A549 (cell line): ENCODE data around the gene RUSF1. TPM values are rescaled to one million over a fixed set of nuclear protein-coding genes. Genes with fewer than 3 reads are reported as not detected.

Experiments used
- ATAC-seq, 2 experiments: fragments of 200-7000 bp in 1 of 2; fragments of >200 bp in 1 of 2; cut with Nextera tagmentation in 1 of 2; cut with Tn5 transposase in 1 of 2; 3 replicates each; pipeline versions ENCODE4 v1.8.0 to v1.9.1; 2018 to 2020; ENCODE audit warnings: mild to moderate bottlenecking in 1 of 2, moderate library complexity in 1 of 2
- CTCF ChIA-PET: fragments of 300-600 bp; sonication (Branson Sonifier 250); formaldehyde crosslinking; extraction: SDS; loops from one replicate; lab custom pipeline; 2021; ENCODE audit warnings: antibody characterized with exemption, inconsistent platforms; lab: Yijun Ruan, JAX
- POLR2A ChIA-PET: fragments of 350-600 bp; formaldehyde crosslinking; extraction: SDS; loops from one replicate; lab custom pipeline; 2021; ENCODE audit warnings: antibody characterized with exemption, inconsistent platforms; lab: Yijun Ruan, JAX
- DNase-seq, 2 experiments: peaks; one replicate each; pipeline versions ENCODE4 v3.0.0 to v3.0.0-alpha.2; 2011 to 2016; ENCODE audit warnings: low read depth in 1 of 2, low spot score in 1 of 2
- FAIRE-seq: peaks from 2 replicates; lab custom pipeline; 2011; peaks lifted over from hg19 to GRCh38; lab: Jason Lieb, UNC
- H3K27ac ChIP-seq, 2 experiments: fragments of >200 bp; sonication (Bioruptor Twin); formaldehyde crosslinking; 3 replicates each; pipeline ENCODE4 v1.5.1; 2016 to 2017
- H3K4me1 ChIP-seq: fragments of >200 bp; sonication (Bioruptor Twin); formaldehyde crosslinking; 3 replicates; pipeline ENCODE4 v1.6.1; 2016
- H3K4me2 ChIP-seq: fragments of >200 bp; sonication (Bioruptor Twin); formaldehyde crosslinking; 3 replicates; pipeline ENCODE4 v1.6.1; 2016
- H3K4me3 ChIP-seq: fragments of >200 bp; sonication (Bioruptor Twin); formaldehyde crosslinking; 3 replicates; pipeline ENCODE4 v1.5.1; 2016
- H3K9me3 ChIP-seq: fragments of >200 bp; sonication (Bioruptor Twin); formaldehyde crosslinking; 3 replicates; pipeline ENCODE4 v1.6.1; 2016
- BCL3 ChIP-seq: fragments of >200 bp; sonication (Bioruptor Twin); formaldehyde crosslinking; IDR thresholded peaks from 3 replicates; pipeline ENCODE4 v1.6.1; 2016
- BHLHE40 ChIP-seq: IDR thresholded peaks from 2 replicates; pipeline ENCODE4 v1.6.1; 2012; ENCODE audit warnings: low read depth, low read length, inconsistent platforms
- CEBPB ChIP-seq, 2 experiments: fragments of >200 bp in 1 of 2; sonication (Bioruptor Twin) in 1 of 2; formaldehyde crosslinking in 1 of 2; IDR thresholded peaks; 2 replicates each; pipeline ENCODE4 v1.6.1; 2012 to 2016
- CHD2 ChIP-seq: fragments of 150-350 bp; IDR thresholded peaks from 2 replicates; pipeline ENCODE4 v1.6.1; 2014; ENCODE audit warnings: low read length; ENCODE audit not compliant: partially characterized antibody
- EHF ChIP-seq: fragments of 250-450 bp; sonication (Bioruptor Pico); IDR thresholded peaks from 2 replicates; pipeline ENCODE4 v1.5.0; 2020; ENCODE audit warnings: mild to moderate bottlenecking
- EHMT2 ChIP-seq: fragments of 200-600 bp; sonication (generic); IDR thresholded peaks from 2 replicates; pipeline ENCODE4 v1.6.1; 2016; ENCODE audit warnings: antibody characterized with exemption, low read depth, mild to moderate bottlenecking, moderate library complexity
- EP300 ChIP-seq, 2 experiments: fragments of >200 bp; sonication (Bioruptor Twin); formaldehyde crosslinking; IDR thresholded peaks; 2 replicates in 1 of 2; 3 replicates in 1 of 2; pipeline ENCODE4 v1.6.1; 2016 to 2017
- ESRRA ChIP-seq: fragments of 150-350 bp; IDR thresholded peaks from 2 replicates; pipeline ENCODE4 v1.6.1; 2014; ENCODE audit warnings: mild to moderate bottlenecking, low read length, borderline replicate concordance
- FOXS1 ChIP-seq: fragments of 250-450 bp; sonication (Bioruptor Pico); IDR thresholded peaks from 2 replicates; pipeline ENCODE4 v1.5.0; 2020; ENCODE audit warnings: mild to moderate bottlenecking, moderate library complexity
- HDAC2 ChIP-seq: fragments of 200-600 bp; sonication (generic); IDR thresholded peaks from 2 replicates; pipeline ENCODE4 v1.6.1; 2016
- HOXA7 ChIP-seq: fragments of 250-450 bp; sonication (Bioruptor Pico); IDR thresholded peaks from 2 replicates; pipeline ENCODE4 v1.5.0; 2020; ENCODE audit warnings: mild to moderate bottlenecking, moderate library complexity
- MAFK ChIP-seq: fragments of 450-650 bp; IDR thresholded peaks from 2 replicates; pipeline ENCODE4 v1.6.1; 2014; ENCODE audit not compliant: partially characterized antibody
- MAZ ChIP-seq: fragments of 150-350 bp; IDR thresholded peaks from 2 replicates; pipeline ENCODE4 v1.6.1; 2014; ENCODE audit warnings: antibody characterized with exemption, low read depth, low read length, borderline replicate concordance
- NR3C1 ChIP-seq: fragments of >200 bp; sonication (Bioruptor Twin); formaldehyde crosslinking; IDR thresholded peaks from 3 replicates; pipeline ENCODE4 v1.6.1; 2017
- POLR2AphosphoS2 ChIP-seq: conservative IDR thresholded peaks from 2 replicates; pipeline ENCODE4 v1.6.1; 2012; ENCODE audit warnings: low read length, improper control_type of control experiment, inconsistent platforms
- RAD21 ChIP-seq, 2 experiments: fragments of >200 bp in 1 of 2; sonication (Bioruptor Twin) in 1 of 2; formaldehyde crosslinking in 1 of 2; IDR thresholded peaks in 1 of 2; conservative IDR thresholded peaks in 1 of 2; 2 replicates in 1 of 2; 3 replicates in 1 of 2; pipeline ENCODE4 v1.6.1; 2012 to 2018; ENCODE audit warnings: inconsistent platforms in 1 of 2
- RFX5 ChIP-seq: fragments of 450-650 bp; IDR thresholded peaks from 2 replicates; pipeline ENCODE4 v1.7.1; 2014; ENCODE audit warnings: antibody characterized with exemption, mild to moderate bottlenecking, moderate library complexity
- USF2 ChIP-seq: fragments of 450-650 bp; IDR thresholded peaks from 2 replicates; pipeline ENCODE4 v1.6.1; 2014; ENCODE audit warnings: antibody characterized with exemption
- ZSCAN20 ChIP-seq: fragments of 250-450 bp; sonication (Bioruptor Pico); IDR thresholded peaks from 2 replicates; pipeline ENCODE4 v1.8.0; 2022; ENCODE audit warnings: mild to moderate bottlenecking, moderate library complexity
- WGBS: methylation state at CpG from one replicate; pipeline ENCODE4 v1.1.6; 2017; ENCODE audit errors: missing lambda C conversion rate; 5-methylcytosine and 5-hydroxymethylcytosine counted together
- polyA plus RNA-seq, 4 experiments: library from polyadenylated mRNA; depleted of rRNA in 3 of 4; stranded (reverse); fragments of >200 nt; fragmentation: RNase III in 1 of 4; extraction: RNeasy Plus Mini Kit Qiagen cat#74134 plus additional on column Dnase treatment in 1 of 4; gene quantifications; 2 replicates in 3 of 4; 3 replicates in 1 of 4; pipeline ENCODE4 v1.2.3, GENCODE V29; 2011 to 2017
- TF ChIP-seq, protein P1 (sequence below): fragments of 150-350 bp; IDR thresholded peaks from 2 replicates; pipeline ENCODE4 v1.6.1; 2014; ENCODE audit warnings: low read depth, mild to moderate bottlenecking, low read length
- TF ChIP-seq, protein P2 (sequence below): fragments of >200 bp; sonication (Bioruptor Twin); formaldehyde crosslinking; IDR thresholded peaks from 3 replicates; pipeline ENCODE4 v1.5.1; 2016
- TF ChIP-seq, protein P3 (sequence below): IDR thresholded peaks from 2 replicates; pipeline ENCODE4 v1.6.1; 2012; ENCODE audit warnings: low read depth, borderline replicate concordance

Gene RUSF1
- polyA plus RNA-seq, 2 of the 4 experiments (the other 2 are of a cell fraction), result 27.8 to 35.3 TPM

DNA sequence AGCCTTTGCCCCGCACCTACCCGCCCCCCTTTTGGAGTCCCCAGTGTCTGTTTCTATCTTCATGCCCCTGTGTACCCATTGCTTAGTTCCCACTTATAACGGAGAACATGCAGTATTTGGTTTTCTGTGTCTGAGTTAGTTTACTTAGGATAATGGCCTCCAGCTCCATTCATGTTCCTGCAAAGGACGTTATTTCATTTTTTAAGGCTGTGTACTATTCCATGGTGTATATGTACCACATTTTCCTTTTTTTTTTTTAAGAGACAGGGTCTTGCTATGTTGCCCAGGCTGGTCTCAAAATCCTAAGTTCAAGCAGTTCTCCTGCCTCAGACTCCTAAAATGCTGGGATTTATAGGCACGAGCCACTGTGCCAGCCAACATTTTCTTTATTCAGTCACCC lies 40.3 kb downstream of the RUSF1 start:
- FAIRE-seq (no peak), DNase-seq (no peak), ATAC-seq (no peak)
- TF ChIP-seq, protein P1, sequence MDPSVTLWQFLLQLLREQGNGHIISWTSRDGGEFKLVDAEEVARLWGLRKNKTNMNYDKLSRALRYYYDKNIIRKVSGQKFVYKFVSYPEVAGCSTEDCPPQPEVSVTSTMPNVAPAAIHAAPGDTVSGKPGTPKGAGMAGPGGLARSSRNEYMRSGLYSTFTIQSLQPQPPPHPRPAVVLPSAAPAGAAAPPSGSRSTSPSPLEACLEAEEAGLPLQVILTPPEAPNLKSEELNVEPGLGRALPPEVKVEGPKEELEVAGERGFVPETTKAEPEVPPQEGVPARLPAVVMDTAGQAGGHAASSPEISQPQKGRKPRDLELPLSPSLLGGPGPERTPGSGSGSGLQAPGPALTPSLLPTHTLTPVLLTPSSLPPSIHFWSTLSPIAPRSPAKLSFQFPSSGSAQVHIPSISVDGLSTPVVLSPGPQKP, result no peak
- TF ChIP-seq MAFK (no peak), EHMT2 (no peak), MAZ (no peak), ZSCAN20 (CRISPR knock-in tag) (no peak), HOXA7 (CRISPR knock-in tag) (no peak), BHLHE40 (no peak), RFX5 (no peak), ESRRA (no peak)
- POLR2A ChIA-PET, result interaction anchor here (1.3 kb wide), 1 partner anchor 9 kb away, joined by 7 read pairs; the partner anchor contains the start of gene ARMC5
- Histone ChIP-seq H3K4me2 (no peak overlapping the region), H3K4me1 (peaks cover 9% of the 10 kb centered on the region), H3K4me3 (no peak overlapping the region), H3K9me3 (no peaks in the 10 kb centered on the region), H3K27ac (no peak overlapping the region)
- CTCF ChIA-PET, result interaction anchor here (0.6 to 4.8 kb wide), 2 partner anchors 9 to 34 kb away, joined by 5 to 28 read pairs; partner anchors contain the start of gene ARMC5
- WGBS, result 96% methylated on average over 5 of the region's 5 CpGs

- ATAC-seq (no peak), DNase-seq (no peak), FAIRE-seq (no peak)
- H3K4me1 ChIP-seq, result peaks cover 9% of the 10 kb centered on the region
- no peak for TF ChIP-seq RAD21 (conservative IDR thresholded peaks at IDR 0.05 in 1 of 2, IDR thresholded peaks at IDR 0.05 in 1 of 2)
- no peak for TF ChIP-seq NR3C1
- no peak for TF ChIP-seq BCL3
- TF ChIP-seq USF2, result no peak
- no peak for TF ChIP-seq ZSCAN20 (CRISPR knock-in tag)
- no peak for TF ChIP-seq CEBPB (IDR thresholded peaks at IDR 0.05)
- TF ChIP-seq, protein P2, sequence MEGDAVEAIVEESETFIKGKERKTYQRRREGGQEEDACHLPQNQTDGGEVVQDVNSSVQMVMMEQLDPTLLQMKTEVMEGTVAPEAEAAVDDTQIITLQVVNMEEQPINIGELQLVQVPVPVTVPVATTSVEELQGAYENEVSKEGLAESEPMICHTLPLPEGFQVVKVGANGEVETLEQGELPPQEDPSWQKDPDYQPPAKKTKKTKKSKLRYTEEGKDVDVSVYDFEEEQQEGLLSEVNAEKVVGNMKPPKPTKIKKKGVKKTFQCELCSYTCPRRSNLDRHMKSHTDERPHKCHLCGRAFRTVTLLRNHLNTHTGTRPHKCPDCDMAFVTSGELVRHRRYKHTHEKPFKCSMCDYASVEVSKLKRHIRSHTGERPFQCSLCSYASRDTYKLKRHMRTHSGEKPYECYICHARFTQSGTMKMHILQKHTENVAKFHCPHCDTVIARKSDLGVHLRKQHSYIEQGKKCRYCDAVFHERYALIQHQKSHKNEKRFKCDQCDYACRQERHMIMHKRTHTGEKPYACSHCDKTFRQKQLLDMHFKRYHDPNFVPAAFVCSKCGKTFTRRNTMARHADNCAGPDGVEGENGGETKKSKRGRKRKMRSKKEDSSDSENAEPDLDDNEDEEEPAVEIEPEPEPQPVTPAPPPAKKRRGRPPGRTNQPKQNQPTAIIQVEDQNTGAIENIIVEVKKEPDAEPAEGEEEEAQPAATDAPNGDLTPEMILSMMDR, result no peak
- TF ChIP-seq, protein P3, sequence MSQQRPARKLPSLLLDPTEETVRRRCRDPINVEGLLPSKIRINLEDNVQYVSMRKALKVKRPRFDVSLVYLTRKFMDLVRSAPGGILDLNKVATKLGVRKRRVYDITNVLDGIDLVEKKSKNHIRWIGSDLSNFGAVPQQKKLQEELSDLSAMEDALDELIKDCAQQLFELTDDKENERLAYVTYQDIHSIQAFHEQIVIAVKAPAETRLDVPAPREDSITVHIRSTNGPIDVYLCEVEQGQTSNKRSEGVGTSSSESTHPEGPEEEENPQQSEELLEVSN, result no peak
- WGBS, result 80% methylated on average over 5 of the region's 5 CpGs
- no peak overlapping the region for H3K4me3 ChIP-seq
- ChIA-PET CTCF (no interaction called here), POLR2A (no interaction called here)
- H3K9me3 ChIP-seq, result no peaks in the 10 kb centered on the region
- no peak overlapping the region for H3K4me2 ChIP-seq
- no peak overlapping the region for H3K27ac ChIP-seq
These were observed 40.9 kb downstream of the RUSF1 start for GRCh38 chr16:31467151-31467773.

DNA sequence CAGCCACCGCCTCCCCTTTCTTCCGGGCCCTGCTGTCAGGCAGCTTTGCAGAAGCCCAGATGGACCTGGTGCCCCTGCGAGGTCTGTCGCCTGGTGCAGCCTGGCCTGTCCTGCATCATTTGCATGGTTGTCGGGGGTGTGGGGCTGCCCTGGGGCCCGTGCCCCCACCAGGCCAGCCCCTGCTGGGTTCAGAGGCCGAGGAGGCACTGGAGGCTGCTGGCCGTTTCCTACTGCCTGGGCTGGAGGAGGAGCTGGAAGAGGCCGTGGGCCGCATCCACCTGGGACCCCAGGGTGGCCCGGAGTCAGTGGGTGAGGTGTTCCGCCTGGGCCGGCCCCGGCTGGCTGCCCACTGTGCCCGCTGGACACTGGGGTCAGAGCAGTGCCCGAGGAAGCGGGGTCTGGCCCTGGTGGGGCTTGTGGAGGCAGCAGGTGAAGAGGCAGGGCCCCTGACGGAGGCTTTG lies 41.8 kb downstream of the RUSF1 start:
- Histone ChIP-seq H3K9me3 (no peaks in the 10 kb centered on the region), H3K4me3 (no peak overlapping the region), H3K4me1 (peaks cover 7% of the 10 kb centered on the region), H3K4me2 (no peak overlapping the region), H3K27ac (no peak overlapping the region)
- ATAC-seq (no peak), FAIRE-seq (no peak), DNase-seq (no peak)
- POLR2A ChIA-PET, result no interaction called here
- WGBS, result 83% methylated on average over 8 of the region's 18 CpGs
- CTCF ChIA-PET, result no interaction called here
- TF ChIP-seq POLR2AphosphoS2 (no peak), EHF (CRISPR knock-in tag) (no peak), EHMT2 (no peak), CHD2 (no peak), HDAC2 (no peak), BHLHE40 (no peak), EP300 (IDR thresholded peaks at IDR 0.05) (no peak), FOXS1 (no peak)
- TF ChIP-seq, protein P3, result no peak
